HG02798 (cell line): ENCODE measurements around the gene RASL11A.

ENCODE experiments used
- ATAC-seq: cut with Tn5 transposase; IDR thresholded peaks from one replicate; pipeline ENCODE4 v1.9.1; 2021; ENCODE audit warnings: mild to moderate bottlenecking; ENCODE audit not compliant: unreplicated experiment, poor library complexity

Gene RASL11A

GRCh38 chr13:27270594-27271520 is at the start of gene RASL11A:
Gene RASL11A (plus strand): TSS chr13:27270830. CDS start chr13:27270945, 115 bp downstream.
- ATAC-seq = peak; percentile 91

- ATAC-seq = peak; percentile 71
Measured at GRCh38 chr13:27222100-27222499, 48.5 kb upstream of the RASL11A start.

GRCh38 chr13:27226991-27227390 is 43.6 kb upstream of the RASL11A start:
- no peak for ATAC-seq

- no peak for ATAC-seq
Measured at GRCh38 chr13:27228131-27228530, 42.5 kb upstream of the RASL11A start.

- ATAC-seq = no peak
Measured at GRCh38 chr13:27229642-27230041, 41.0 kb upstream of the RASL11A start.

GRCh38 chr13:27233964-27234363 is 36.7 kb upstream of the RASL11A start:
- ATAC-seq = no peak

DNA sequence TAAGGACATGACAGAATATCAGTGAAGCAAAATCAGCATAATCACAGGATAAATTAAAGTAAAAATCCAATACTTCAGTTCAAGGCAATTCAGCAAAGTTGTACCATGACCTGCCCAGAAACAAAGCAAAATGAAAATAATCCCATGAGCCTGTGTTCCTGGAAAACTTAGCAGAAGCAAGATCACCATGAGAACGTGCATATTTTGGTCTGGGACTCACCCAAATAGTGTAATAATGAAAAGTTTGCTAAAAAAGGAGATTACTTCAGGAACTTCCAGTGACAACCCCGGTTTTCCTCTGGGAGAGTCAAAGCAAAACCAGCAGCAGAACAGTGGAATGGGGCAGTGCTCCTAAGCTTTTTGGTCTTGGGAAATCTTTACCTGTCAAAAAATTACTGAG is 34.2 kb upstream of the RASL11A start:
- ATAC-seq = no peak

DNA sequence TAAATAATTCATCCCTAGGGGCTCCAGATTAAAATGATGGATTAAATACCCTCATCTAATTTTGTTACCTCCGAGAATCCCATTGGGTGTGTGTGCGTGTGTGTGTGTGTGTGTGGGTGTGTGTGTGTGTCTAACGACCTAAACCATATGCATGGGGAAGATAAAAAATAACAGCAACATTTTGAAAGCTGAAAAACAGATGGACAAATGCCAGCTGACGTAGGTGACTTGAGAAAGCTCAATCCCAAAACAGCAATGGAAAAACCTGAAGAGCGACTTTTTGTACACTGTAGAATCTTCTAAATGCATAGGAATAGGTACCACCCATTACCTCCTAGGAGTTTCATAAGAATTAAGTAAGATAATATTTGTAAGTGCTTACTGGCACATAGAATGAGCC is 27.9 kb upstream of the RASL11A start:
- ATAC-seq = no peak

- no peak for ATAC-seq
Measured at GRCh38 chr13:27245610-27246009, 25.0 kb upstream of the RASL11A start.

GRCh38 chr13:27250833-27251165 is 19.8 kb upstream of the RASL11A start:
- ATAC-seq = peak; percentile 2

GRCh38 chr13:27251166-27252091 is 19.2 kb upstream of the RASL11A start, which contains the start of gene RPL21:
Gene RPL21 (plus strand): TSS chr13:27251558. CDS start chr13:27253777, 2,219 bp downstream.
- peak; percentile 95 for ATAC-seq

- ATAC-seq = no peak
Measured at GRCh38 chr13:27252467-27252866, 18.2 kb upstream of the RASL11A start.

DNA sequence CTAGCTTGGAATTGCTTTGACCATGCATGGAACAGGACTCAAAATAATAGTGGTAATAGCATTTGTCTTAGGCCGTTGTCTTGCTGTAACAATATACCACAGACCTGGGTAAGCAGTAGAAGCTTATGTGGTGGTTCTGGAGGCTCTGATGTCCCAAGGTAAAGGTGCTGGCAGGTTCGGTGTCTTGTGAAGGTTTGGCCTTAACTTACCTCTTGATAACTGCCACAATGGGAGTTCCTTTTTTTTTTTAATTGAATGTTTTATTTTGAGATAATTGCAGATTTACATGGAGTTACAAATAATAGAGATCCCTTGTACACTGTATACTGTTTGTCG is 13.4 kb upstream of the RASL11A start:
- ATAC-seq = no peak

DNA sequence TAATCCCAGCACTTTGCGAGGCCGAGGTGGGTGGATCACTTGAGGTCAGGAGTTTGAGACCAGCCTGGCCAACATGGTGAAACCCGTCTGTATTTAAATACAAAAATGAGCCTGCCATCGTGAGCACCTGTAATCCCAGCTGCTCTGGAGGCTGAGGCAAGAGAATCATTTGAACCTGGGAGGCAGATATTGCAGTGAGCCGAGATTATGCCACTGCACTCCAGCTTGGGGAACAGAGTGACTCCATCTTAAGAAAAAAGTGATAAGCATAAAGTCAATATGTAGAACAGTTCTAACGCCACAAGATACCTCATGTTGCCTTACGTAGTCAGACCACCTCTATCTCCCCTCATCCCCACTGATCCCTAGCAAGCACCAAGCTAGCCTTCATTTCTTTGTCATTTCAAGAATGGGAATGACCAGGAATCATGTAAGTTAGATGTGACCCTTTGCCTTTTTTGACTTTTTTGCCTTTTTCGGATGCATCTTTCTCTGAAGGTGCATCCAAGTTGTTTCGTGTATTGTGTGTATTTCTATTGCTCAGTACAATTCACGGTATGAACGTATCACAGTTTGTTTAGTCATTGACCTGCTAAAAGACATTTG is 12.9 kb upstream of the RASL11A start:
- no peak for ATAC-seq

- no peak for ATAC-seq
Measured at GRCh38 chr13:27258637-27259386, 11.8 kb upstream of the RASL11A start.

DNA sequence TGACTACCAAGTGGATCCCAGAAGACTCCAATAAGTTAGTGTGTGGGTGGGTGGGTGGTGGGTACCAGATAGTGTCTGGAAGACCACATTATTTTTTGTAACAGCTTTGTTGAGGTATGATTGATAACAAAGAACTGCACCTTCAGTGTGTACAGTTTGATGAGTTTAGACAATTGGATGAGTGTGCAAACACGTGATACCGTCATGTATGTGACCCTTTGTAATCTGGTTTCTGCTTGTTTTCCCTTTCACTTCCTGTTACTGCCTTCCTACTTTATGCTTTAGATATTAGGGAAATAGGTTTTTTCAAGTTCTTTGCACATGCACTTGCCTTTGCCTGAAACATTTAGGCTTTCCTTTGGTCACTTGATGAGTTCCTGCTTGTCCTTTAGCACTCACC is 10.8 kb upstream of the RASL11A start:
- ATAC-seq = no peak

DNA sequence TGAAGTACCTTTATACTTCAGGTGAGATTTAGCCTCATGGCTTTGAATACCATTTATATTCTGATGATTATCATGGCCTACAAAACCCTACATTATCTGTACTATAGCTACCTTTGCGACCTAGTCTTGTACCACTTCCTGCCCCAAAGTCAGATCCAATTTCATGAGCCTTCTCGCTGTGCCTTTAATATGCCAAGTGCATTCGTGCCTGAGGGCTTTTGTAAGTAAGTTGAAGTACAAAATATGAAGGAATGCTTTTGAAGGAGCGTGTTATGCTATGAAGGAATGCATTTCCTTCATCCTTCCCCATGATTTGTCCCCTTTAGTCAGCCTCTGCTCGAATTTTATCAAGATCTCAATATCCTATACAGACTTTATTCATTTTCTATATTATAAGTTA is 9.2 kb upstream of the RASL11A start:
- no peak for ATAC-seq

GRCh38 chr13:27263438-27263837 is 7.2 kb upstream of the RASL11A start:
- ATAC-seq = no peak

DNA sequence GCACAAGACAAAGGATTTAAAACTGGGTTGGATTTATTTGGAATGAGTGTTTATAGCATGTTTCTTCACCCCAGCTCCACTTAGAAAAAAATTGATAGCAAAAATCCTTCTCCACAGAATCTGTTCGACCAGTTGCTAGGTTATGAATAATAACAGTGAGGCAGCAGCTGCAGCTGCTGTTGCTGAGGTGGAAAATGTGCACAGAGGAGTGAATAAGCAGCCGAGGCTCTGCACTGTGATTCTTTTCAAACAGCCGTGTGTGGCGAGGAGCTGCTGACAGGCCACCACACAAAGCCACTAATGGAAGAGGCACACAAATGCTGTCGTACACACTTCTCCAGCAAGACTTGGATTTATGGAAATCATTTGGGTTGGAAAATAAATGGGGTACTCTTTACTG is 6.4 kb upstream of the RASL11A start:
- ATAC-seq = no peak

DNA sequence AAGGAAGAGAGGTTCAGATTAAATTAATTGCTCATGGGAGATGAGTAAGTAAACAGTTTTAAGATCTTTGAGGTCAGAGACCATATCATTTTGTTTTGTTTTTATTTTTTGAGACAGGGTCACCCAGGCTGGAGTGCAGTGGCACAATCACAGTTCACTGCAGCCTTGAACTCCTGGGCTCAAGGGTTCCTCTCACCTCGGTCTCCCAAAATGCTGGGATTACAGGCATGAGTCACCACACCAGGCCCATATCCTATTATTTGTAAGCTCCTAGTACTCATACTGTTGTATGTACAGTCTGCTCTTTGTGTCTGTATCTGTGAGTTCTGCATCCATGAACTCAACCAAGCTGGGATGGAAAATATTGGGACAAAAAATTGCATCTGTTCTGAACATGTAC is 6.0 kb upstream of the RASL11A start:
- ATAC-seq = no peak
